NCI-H2107 treated with DMSO at 0.1 percent for 48 hours (cell line): ENCODE results near the gene UGT1A4.
A peak's percentile ranks its signal among the peaks of the same experiment; 100 is the strongest.
"Not testable (repeated sequence)": the region's sequence is repeated elsewhere in the genome, so short reads cannot be mapped to it uniquely, and the experiment has no call there.

Source experiments
- DNase-seq: peaks from one replicate; lab custom pipeline; 2025; ENCODE audit not compliant: unreplicated experiment; lab: John Stamatoyannopoulos, UW

The UGT1A4 gene

GRCh38 chr2:233699424-233700027 lies 19.0 kb upstream of the UGT1A4 start:
- no peak for DNase-seq

DNA sequence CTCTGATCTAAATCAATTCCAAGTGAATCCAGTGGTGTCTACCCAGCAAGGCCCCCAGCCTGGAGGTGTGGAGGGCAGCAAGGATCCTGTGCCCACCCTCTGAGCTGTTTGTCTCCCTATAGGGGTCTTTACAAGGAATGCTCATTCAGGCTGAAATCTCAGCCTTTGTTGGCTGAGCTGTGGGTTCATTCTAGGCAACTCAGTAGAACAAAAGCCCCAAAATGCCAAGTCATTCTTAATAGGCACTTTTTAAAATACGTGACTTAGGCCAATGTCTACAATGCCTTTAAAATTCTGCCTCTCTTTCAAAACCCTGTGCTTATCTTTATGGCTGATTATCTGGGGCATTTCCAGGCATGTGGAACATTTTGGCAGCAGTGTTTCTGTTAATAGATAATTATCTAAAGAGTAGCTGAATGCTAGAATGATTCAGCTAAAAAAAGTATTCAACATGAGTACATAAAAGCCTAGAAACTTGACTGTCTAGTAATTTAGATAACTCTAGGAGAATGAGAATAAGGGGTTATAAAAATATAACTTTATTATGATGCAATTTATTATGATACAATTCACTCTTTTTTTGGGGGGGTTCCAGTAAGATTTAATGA lies 18.4 kb upstream of the UGT1A4 start:
- no peak for DNase-seq

DNA sequence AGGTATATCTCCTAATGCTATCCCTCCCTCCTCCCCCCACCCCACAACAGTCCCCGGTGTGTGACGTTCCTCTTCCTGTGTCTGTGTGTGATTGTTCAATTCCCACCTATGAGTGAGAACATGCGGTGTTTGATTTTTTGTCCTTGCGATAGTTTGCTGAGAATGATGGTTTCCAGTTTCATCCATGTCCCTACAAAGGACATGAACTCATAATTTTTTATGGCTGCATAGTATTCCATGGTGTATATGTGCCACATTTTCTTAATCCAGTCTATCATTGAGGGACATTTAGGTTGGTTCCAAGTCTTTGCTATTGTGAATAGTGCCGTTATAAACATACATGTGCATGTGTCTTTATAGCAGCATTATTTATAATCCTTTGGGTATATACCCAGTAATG lies 17.7 kb upstream of the UGT1A4 start:
- DNase-seq, result not testable (repeated sequence)

DNA sequence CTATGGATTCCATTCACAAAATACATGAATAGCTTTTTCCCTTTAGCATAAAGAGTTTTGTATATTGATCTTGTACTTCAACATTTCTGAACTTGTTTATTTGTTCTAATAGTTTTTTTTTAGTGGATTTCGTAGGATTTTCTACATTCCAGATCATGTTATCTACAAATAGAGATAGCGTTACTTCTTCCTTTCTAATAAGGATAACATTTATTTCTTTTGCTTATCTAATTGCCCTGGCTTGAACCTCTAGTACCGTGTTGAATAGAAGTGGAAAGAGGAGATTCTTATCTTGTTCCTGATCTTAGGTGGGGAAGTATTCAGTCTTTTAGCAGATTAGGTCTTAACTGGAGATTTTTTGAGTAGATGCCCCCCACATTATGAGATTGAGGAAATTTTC lies 16.3 kb upstream of the UGT1A4 start:
- DNase-seq, result no peak

GRCh38 chr2:233705911-233706506 lies 12.5 kb upstream of the UGT1A4 start:
- no peak for DNase-seq

GRCh38 chr2:233706720-233707119 lies 11.8 kb upstream of the UGT1A4 start:
- no peak for DNase-seq

DNA sequence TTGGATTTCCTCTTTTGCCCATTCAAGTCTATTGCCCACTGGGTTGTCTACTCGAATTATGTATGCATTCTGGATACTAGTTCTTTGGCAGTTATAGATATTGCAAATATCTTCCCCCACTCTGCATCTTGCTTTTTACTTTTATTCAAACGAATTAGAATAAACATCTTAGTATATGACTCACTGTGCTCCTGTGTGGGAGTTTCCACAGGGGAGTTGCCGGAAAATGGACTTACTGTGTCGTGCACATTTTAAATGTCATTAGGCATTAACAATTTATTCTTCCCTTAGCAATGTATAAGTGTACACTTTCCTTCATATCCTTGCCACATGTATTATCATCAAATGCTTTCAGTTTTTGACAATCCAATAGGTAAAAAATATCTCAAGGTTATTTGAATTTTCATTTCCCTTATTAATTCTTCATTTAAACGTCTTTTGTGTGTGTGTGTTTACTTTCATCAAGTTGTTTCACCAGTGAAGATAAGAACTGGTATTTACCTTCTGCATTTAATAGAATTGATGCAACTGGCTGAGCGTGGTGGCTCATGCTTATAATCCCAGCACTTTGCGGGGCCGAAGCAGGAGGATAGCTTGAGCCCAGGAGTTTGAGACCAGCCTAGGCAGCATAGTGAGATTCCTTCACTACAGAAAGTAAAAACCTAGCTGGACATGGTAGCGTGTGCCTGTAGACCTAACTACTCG lies 10.4 kb upstream of the UGT1A4 start:
- DNase-seq, result no peak

GRCh38 chr2:233708942-233709341 lies 9.6 kb upstream of the UGT1A4 start:
- no peak for DNase-seq

DNA sequence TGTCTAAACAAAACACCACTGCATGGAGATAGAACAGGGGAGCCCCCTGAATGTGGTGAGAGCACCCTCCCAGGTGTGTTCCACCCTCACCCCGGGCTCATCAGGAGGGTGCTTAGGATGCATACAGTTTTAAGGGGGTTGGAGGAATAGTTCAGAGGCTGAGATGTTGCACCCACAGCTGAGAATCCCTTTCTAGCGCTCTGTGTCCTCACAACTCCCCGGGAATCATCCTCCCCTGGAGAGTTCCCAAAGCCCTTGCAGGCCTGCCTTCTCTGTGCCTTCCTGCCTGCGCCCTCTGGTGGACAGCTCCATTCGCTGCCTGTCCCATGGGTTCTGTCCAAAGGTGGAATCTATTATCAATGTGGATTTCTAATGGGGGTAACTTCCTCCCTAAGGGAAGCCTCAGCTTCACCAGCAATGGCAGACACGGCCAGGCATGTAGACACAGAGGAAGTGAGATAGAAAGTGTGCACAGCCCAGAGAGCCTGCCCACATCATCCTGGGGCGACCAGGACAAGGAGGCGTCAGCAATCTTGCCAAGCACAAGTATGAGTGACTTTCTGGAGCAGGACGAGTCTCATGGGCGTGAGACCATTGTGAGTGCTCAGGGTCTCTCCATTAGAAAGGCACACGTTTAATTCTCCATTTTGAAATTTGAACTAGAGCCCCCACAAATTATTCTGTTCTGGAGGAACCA lies 7.1 kb upstream of the UGT1A4 start:
- peak; percentile 22 for DNase-seq

- DNase-seq, result no peak
These were observed 5.8 kb upstream of the UGT1A4 start, which contains the start of gene UGT1A5 for GRCh38 chr2:233712611-233713261. Gene UGT1A5 (plus strand): TSS chr2:233712907. CDS start chr2:233712992, 85 bp downstream.

GRCh38 chr2:233713262-233713615 lies 5.3 kb upstream of the UGT1A4 start:
- DNase-seq, result no peak

- no peak for DNase-seq
These were observed 4.4 kb upstream of the UGT1A4 start for GRCh38 chr2:233714121-233714520.

- no peak for DNase-seq
These were observed 10.3 kb downstream of the UGT1A4 start, which contains the start of gene UGT1A3 for GRCh38 chr2:233728723-233729301. Gene UGT1A3 (plus strand): TSS chr2:233729042. CDS start chr2:233729127, 85 bp downstream.

GRCh38 chr2:233736868-233737653 lies 18.5 kb downstream of the UGT1A4 start:
- DNase-seq, result not testable (repeated sequence)

DNA sequence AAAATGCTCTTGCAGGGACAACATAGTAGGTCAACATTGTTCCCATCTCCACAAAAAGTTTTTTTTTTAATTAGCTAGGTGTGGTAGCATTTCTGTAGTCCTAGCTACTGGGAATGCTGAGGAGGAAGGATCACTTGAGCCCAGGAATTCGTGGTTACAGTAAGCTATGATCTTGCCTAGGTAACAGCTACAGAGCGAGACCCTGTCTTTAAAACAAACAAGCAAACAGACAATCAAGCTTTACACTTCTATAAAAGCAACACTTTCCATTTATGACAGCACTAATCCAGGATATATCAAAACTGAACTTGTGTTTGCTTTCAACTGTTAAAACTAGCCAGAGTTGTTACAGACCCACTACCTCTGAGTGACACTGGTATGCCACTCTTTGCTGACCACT lies 22.3 kb downstream of the UGT1A4 start:
- DNase-seq, result no peak

- DNase-seq, result no peak
These were observed 25.1 kb downstream of the UGT1A4 start for GRCh38 chr2:233743464-233744259.

GRCh38 chr2:233745073-233745755 lies 26.7 kb downstream of the UGT1A4 start:
- DNase-seq, result no peak

- not testable (repeated sequence) for DNase-seq
These were observed 27.3 kb downstream of the UGT1A4 start for GRCh38 chr2:233745838-233746237.
